GM21515 (cell line): ENCODE data around the gene RER1.

Experiments used
- ATAC-seq: cut with Tn5 transposase; IDR thresholded peaks from one replicate; pipeline ENCODE4 v1.9.1; 2021; ENCODE audit not compliant: unreplicated experiment

Gene RER1

GRCh38 chr1:2442661-2443060 is 51.0 kb downstream of the RER1 start:
- no peak for ATAC-seq

GRCh38 chr1:2443277-2444137 is 51.9 kb downstream of the RER1 start:
- no peak for ATAC-seq

GRCh38 chr1:2444138-2444591 is 52.5 kb downstream of the RER1 start:
- ATAC-seq, result no peak

GRCh38 chr1:2445162-2445822 is 53.7 kb downstream of the RER1 start:
- ATAC-seq, result no peak

GRCh38 chr1:2445823-2446215 is 54.2 kb downstream of the RER1 start:
- no peak for ATAC-seq

GRCh38 chr1:2446394-2446793 is 54.8 kb downstream of the RER1 start:
- ATAC-seq, result no peak

GRCh38 chr1:2446861-2447260 is 55.2 kb downstream of the RER1 start:
- no peak for ATAC-seq

GRCh38 chr1:2447276-2448097 is 55.8 kb downstream of the RER1 start:
- ATAC-seq, result no peak

- ATAC-seq, result no peak
These were observed 56.4 kb downstream of the RER1 start for GRCh38 chr1:2448098-2448445.

GRCh38 chr1:2449636-2450454 is 58.2 kb downstream of the RER1 start:
- ATAC-seq, result no peak

GRCh38 chr1:2451741-2452140 is 60.1 kb downstream of the RER1 start:
- no peak for ATAC-seq

- no peak for ATAC-seq
These were observed 60.7 kb downstream of the RER1 start for GRCh38 chr1:2452201-2452931.

GRCh38 chr1:2452932-2453315 is 61.3 kb downstream of the RER1 start:
- no peak for ATAC-seq

GRCh38 chr1:2454227-2454626 is 62.6 kb downstream of the RER1 start:
- ATAC-seq, result no peak
